ENCODE measurements around the gene IQCC.

The IQCC gene

GRCh38 chr1:32195972-32196823 is 9.3 kb upstream of the IQCC start:
- no peak for DNase-seq

DNA sequence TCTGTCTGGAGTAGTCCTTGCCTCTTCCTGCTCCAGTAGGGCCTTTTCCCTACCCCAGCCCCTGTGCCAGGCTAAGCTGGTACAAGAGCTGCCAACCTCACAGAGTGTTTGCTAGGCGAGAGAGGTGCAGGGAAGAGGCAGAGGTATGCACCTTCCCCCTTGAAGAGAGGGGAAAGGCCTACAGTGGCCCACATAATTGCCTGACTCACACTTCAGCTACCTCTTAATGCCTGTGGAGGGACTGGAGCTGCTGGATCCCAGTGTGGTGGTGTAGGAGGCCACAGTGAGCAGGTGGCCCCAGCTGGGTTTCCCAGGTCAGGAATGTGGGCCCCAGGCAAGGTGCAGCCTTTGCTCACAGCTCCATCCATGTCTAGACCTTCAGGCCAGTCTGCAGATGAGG is 8.4 kb upstream of the IQCC start:
- DNase-seq: peak; percentile 35

GRCh38 chr1:32197837-32198236 is 7.6 kb upstream of the IQCC start:
- DNase-seq: no peak

DNA sequence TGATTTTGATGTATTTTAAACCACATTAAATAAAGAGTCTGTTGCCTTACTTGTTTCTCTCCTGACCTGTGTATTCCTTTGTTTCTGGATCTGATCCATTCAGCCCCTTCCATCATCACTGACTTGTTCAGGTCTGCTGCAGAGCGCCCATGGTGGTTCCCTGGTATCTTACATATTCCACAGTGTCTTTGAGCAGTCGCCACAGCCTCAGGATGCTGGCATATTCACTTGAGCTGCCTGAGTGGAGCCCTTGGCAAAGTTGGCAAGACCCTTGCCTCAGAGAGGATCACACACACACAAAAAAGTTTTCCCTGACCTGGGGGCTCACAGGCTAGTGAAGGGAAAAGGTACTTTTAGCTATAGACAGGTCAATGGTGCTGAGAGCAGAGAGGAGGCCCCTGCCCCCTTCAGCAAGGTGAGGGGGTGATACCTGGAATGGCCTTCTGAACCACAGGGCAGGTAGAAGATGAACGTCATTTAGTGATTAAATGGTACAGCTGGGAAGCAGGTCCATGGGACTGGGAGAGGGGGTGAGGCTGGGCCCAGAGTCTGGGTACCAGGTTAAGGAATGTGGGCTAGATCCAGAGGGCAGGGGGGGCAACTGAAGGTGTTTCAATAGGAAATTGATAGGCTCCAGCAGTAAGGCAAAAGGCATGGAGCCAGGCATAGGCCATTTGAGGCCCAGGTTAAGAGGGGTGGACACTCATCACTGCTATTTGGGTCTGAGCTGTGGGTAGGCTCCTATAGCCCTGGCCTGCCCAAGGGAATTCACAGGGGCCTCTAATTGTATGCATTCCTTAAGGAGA is 7.0 kb upstream of the IQCC start:
- DNase-seq: no peak

GRCh38 chr1:32199043-32199716 is 6.3 kb upstream of the IQCC start:
- no peak for DNase-seq

GRCh38 chr1:32199717-32200072 is 5.8 kb upstream of the IQCC start:
- DNase-seq: peak; percentile 79

DNA sequence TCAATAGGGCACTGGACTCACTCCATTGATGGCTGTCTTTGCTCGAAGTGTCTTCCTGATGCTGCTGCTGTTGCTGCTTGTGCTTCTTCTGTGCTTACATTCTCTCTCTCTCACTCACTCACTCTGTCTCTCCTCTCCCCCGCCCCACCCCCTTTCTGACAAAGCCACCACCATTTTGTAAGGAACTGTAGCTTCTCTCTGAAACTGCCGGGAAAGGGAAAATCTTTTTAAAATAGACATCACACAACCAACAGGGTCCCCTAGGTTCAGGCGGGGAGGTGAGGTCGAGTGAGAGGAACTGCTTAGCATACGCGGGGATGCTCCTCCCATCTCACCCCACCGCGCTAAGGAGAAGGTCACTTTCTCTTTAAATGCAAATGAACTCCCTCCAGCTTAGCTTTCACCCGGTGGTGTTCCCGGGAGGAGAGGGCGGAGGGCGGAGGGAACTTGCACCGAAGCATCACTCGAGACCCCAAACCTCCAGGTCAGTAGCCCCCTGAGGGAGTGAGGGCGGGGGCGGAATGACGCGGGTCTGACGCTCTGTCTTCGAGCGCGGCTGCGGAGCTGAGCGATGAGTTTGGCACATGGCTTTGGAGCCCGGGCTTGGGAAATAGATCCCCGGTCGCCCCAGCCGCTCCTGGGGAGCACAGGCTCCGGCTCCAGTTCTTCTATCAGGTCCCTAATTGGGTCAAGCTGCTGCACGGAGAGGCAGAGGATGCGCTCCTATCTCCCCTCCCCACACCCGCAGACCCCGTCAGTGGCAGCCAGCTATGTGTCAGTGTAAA is 5.1 kb upstream of the IQCC start, which contains the start of gene CCDC28B:
Gene CCDC28B (plus strand): TSS at position 370 of the 785 bp plus-strand sequence. CDS start 1,341 bp downstream, outside the sequence.
- DNase-seq: peak; percentile 85

- DNase-seq: peak; percentile 80
Observed at GRCh38 chr1:32201011-32201855, 4.2 kb upstream of the IQCC start.

DNA sequence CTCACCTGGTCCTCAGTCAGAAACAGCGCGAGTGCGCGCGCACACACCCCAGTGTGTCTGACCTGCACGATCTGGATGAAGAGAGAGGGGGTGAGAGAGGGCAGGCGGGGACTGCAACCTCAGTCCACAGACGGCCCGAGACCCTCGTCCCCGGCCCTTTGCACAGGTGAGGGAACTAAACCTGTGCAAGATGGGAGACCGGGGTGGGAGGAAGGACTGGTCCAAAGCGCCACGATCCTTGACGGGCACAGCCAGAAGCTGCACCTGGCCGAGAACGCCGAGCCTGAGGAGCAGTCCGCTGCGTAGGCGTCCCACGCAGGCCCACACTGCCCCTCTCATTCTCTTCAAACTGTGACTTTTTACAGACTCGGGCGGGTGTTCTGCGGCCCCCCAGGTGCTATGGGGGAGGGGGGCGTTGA is 519 bp upstream of the IQCC start:
- DNase-seq: peak; percentile 87

GRCh38 chr1:32208469-32208868 is 3.0 kb downstream of the IQCC start:
- no peak for DNase-seq

- peak; percentile 100 for DNase-seq
Observed at GRCh38 chr1:32208891-32209328, 3.4 kb downstream of the IQCC start, which contains the start of gene DCDC2B. Gene DCDC2B (plus strand): TSS chr1:32209089. CDS start chr1:32209094, 5 bp downstream.

- peak; percentile 93 for DNase-seq
Observed at GRCh38 chr1:32215629-32216480, 10.4 kb downstream of the IQCC start.

- no peak for DNase-seq
Observed at GRCh38 chr1:32216566-32216965, 11.1 kb downstream of the IQCC start.

DNA sequence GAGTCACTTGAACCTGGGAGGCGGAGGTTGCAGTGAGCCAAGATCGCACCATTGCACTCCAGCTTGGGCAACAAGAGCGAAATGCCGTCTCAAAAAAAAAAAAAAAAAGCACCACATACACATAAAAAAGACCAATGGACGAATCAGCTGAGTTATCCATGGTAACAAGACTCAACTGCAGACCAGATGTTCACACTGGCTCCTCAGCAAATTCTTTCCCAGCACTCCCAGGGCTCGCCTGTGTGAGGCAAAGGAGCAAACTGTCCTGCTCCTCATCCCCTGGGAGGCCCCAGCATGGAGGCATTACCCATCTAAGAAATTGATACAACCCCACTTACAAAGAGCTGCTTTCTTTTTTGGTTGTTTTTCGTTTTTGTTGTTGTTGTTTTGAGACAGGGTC is 13.6 kb downstream of the IQCC start:
- no peak for DNase-seq

- peak; percentile 56 for DNase-seq
Observed at GRCh38 chr1:32220746-32221580, 15.5 kb downstream of the IQCC start.

DNA sequence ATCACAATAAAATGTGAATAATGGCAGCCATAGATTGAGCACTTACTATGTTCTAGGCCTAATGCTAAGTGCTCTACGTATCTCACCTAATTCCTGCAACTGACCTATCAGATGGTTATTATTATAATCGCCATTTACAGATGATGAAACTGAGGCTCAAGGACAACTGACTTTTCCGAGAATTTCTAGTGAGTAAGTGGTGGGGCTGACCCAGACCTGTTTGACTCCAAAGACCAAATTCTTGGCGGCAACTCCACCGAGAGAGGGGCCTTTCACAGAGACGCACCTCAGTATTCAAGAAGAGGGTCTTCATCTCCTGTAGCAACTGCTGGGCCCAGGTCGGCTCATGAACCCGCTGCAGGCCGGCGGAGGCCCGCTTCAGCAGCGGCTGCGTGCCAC is 16.1 kb downstream of the IQCC start:
- DNase-seq: no peak

GRCh38 chr1:32221980-32222755 is 16.7 kb downstream of the IQCC start, which contains the start of the genes EIF3I and TMEM234:
Gene EIF3I (plus strand): TSS chr1:32222407. CDS start chr1:32222442, 35 bp downstream.
Gene TMEM234 (minus strand): TSS chr1:32222353. CDS start chr1:32222322, 31 bp downstream.
- DNase-seq: peak; percentile 97

DNA sequence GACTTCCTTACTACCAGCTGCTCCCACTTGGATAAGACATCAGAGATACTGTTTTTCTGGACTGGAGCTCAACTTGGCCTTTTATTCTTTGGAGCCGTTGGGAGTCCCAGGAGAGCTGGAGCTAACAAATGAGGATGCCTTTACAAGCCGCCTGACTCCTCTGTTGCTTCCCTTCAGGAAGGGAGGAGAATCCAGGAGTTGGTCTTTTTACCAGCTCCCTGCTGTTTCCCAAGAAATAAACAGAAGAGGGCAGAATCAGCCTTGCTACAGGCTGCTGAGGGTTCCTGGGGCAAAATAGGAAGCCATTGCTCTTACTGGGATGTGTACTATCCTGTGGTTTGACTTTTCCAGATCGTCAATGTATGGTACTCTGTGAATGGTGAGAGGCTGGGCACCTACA is 18.2 kb downstream of the IQCC start:
- no peak for DNase-seq

Measured in DMS53 (cell line).